ENCODE measurements around the gene CNGA1.
"Not testable (repeated sequence)": the region's sequence is repeated elsewhere in the genome, so short reads cannot be mapped to it uniquely, and the experiment has no call there.

DNA sequence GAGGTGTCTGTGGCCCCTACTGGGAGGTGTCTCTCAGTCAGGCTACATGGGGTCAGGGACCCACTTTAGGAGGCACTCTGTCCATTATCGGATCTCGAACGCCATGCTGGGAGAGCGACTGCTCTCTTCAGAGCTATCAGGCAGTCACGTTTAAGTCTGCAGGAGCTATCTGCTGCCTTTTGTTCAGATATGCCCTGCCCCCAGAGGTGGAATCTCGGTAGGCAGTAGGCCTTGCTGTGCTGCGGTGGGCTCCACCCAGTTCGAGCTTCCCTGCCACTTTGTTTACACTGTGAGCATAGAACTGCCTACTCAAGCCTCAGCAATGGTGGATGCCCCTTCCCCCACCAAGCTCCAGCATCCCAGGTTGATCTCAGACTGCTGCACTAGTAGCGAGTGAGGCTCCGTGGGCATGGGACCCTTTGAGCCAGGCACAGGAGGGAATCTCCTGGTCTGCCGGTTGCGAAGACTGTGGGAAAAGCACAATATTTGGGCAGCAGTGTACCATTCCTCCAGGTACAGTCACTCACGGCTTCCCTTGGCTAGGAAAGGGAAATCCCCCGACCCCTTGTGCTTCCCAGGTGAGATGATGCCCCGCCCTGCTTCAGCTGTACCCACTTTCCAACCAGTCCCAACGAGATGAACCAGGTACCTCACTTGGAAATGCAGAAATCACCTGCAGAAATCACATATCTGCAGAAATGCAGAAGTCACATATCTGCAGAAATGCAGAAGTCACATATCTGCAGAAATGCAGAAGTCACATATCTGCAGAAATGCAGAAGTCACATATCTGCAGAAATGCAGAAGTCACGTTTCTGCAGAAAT, 93.8 kb downstream of the CNGA1 start:
- TF ChIP-seq, protein P1, sequence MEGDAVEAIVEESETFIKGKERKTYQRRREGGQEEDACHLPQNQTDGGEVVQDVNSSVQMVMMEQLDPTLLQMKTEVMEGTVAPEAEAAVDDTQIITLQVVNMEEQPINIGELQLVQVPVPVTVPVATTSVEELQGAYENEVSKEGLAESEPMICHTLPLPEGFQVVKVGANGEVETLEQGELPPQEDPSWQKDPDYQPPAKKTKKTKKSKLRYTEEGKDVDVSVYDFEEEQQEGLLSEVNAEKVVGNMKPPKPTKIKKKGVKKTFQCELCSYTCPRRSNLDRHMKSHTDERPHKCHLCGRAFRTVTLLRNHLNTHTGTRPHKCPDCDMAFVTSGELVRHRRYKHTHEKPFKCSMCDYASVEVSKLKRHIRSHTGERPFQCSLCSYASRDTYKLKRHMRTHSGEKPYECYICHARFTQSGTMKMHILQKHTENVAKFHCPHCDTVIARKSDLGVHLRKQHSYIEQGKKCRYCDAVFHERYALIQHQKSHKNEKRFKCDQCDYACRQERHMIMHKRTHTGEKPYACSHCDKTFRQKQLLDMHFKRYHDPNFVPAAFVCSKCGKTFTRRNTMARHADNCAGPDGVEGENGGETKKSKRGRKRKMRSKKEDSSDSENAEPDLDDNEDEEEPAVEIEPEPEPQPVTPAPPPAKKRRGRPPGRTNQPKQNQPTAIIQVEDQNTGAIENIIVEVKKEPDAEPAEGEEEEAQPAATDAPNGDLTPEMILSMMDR (IDR thresholded peaks at IDR 0.05), result not testable (repeated sequence)
- TF ChIP-seq ZFX (IDR thresholded peaks at IDR 0.05; ENCODE audit: borderline replicate concordance), result not testable (repeated sequence)
